Sciatic nerve (tissue), 2 donors: ENCODE data around the gene HDAC4. TPM values are rescaled to one million over a fixed set of nuclear protein-coding genes. Genes with fewer than 3 reads are reported as not detected.
A peak's percentile ranks its signal among the peaks of the same experiment; 100 is the strongest.
"Not testable (repeated sequence)": the region's sequence is repeated elsewhere in the genome, so short reads cannot be mapped to it uniquely, and the experiment has no call there.

Source experiments
- ATAC-seq: fragments of 200-7000 bp; cut with Tn5 transposase; one replicate; pipeline ENCODE4 v1.9.1; 2020; ENCODE audit warnings: mild to moderate bottlenecking, moderate library complexity
- DNase-seq: peaks from one replicate; pipeline ENCODE4 v3.0.0-alpha.2; 2020; ENCODE audit warnings: low spot score
- intact Hi-C: fragments of 100-400 bp; cut with DNase I; formaldehyde crosslinking; loops from one replicate; pipeline ENCODE4 v1.14.2; 2022
- total RNA-seq: library from RNA; stranded (reverse); fragmentation: NEBNext Ultra II Directional; extraction: Animal tissue kit (Norgen Biotek cat#: 25700); gene quantifications from one replicate; pipeline ENCODE4 v1.2.1, GENCODE V29; 2021
- donor health status: DM: no; HTN: no; CAD: no.
- donor health status: DM: no; HTN: no; CAD: no.

HDAC4 gene
- total RNA-seq, 1 donor from 2014 or later: 99.5 TPM

GRCh38 chr2:239044336-239044735 is 356.5 kb downstream of the HDAC4 start:
- no peak for DNase-seq
- ATAC-seq: no peak
- intact Hi-C loops: no loop called here

GRCh38 chr2:239043326-239043725 is 357.5 kb downstream of the HDAC4 start:
- DNase-seq: no peak
- no peak for ATAC-seq
- intact Hi-C loops: no loop called here

GRCh38 chr2:239042551-239043320 is 358.1 kb downstream of the HDAC4 start:
- ATAC-seq (no peak), DNase-seq (no peak)
- intact Hi-C loops: no loop called here

GRCh38 chr2:239042046-239042445 is 358.8 kb downstream of the HDAC4 start:
- intact Hi-C loops: no loop called here
- no peak for ATAC-seq
- no peak for DNase-seq

GRCh38 chr2:239041062-239041461 is 359.8 kb downstream of the HDAC4 start:
- intact Hi-C loops: no loop called here
- DNase-seq (no peak), ATAC-seq (no peak)

GRCh38 chr2:239040152-239040761 is 360.6 kb downstream of the HDAC4 start:
- intact Hi-C loops: no loop called here
- DNase-seq (no peak), ATAC-seq (peak; percentile 59)

GRCh38 chr2:239039479-239039861 is 361.4 kb downstream of the HDAC4 start:
- intact Hi-C loops: loop anchor here (5.0 kb wide), 1 partner anchor 68 kb away; no protein-coding TSS in a partner anchor
- DNase-seq: no peak
- peak; percentile 35 for ATAC-seq

GRCh38 chr2:239038773-239039478 is 361.9 kb downstream of the HDAC4 start:
- ATAC-seq (no peak), DNase-seq (no peak)
- intact Hi-C loops: loop anchor here (5.0 kb wide), 1 partner anchor 68 kb away; no protein-coding TSS in a partner anchor

GRCh38 chr2:239038284-239038683 is 362.5 kb downstream of the HDAC4 start:
- not testable (repeated sequence) for DNase-seq, ATAC-seq
- intact Hi-C loops: loop anchor here (5.0 kb wide), 1 partner anchor 69 kb away; no protein-coding TSS in a partner anchor

- intact Hi-C loops: loop anchor here (5.0 kb wide), 1 partner anchor 70 kb away; no protein-coding TSS in a partner anchor
- DNase-seq (no peak), ATAC-seq (no peak)
These were observed 363.3 kb downstream of the HDAC4 start for GRCh38 chr2:239037559-239037910.

- intact Hi-C loops: loop anchor here (5.0 kb wide), 1 partner anchor 70 kb away; no protein-coding TSS in a partner anchor
- DNase-seq (no peak), ATAC-seq (no peak)
These were observed 363.8 kb downstream of the HDAC4 start for GRCh38 chr2:239036819-239037558.

GRCh38 chr2:239035997-239036731 is 364.7 kb downstream of the HDAC4 start:
- intact Hi-C loops: loop anchor here (5.0 kb wide), 1 partner anchor 71 kb away; no protein-coding TSS in a partner anchor
- DNase-seq: no peak
- no peak for ATAC-seq

GRCh38 chr2:239035361-239035814 is 365.4 kb downstream of the HDAC4 start:
- ATAC-seq (peak; percentile 85), DNase-seq (peak; percentile 85)
- intact Hi-C loops: loop anchor here (5.0 kb wide), 1 partner anchor 72 kb away; no protein-coding TSS in a partner anchor

GRCh38 chr2:239034561-239035341 is 366.1 kb downstream of the HDAC4 start:
- peak; percentile 7 for ATAC-seq

GRCh38 chr2:239033801-239034560 is 366.8 kb downstream of the HDAC4 start:
- no peak for DNase-seq
- intact Hi-C loops: no loop called here
- no peak for ATAC-seq

More at GRCh38 chr2:239034561-239035341, 366.1 kb downstream of the HDAC4 start:
- DNase-seq: no peak
- intact Hi-C loops: loop anchor here (5.0 kb wide), 1 partner anchor 73 kb away; no protein-coding TSS in a partner anchor

GRCh38 chr2:239029958-239030357 is 370.9 kb downstream of the HDAC4 start:
- ATAC-seq (no peak), DNase-seq (no peak)
- intact Hi-C loops: no loop called here

GRCh38 chr2:239028253-239028619 is 372.6 kb downstream of the HDAC4 start:
- no peak for ATAC-seq
- DNase-seq: no peak
- intact Hi-C loops: no loop called here
